PC-3 (cell line): ENCODE results near the gene GRIN2A. TPM values are rescaled to one million over a fixed set of nuclear protein-coding genes. Genes with fewer than 3 reads are reported as not detected.

Source experiments
- ATAC-seq: fragments of 200-7000 bp; cut with Tn5 transposase; 2 replicates; pipeline ENCODE4 v1.9.1; 2020; ENCODE audit warnings: mild to moderate bottlenecking, moderate library complexity
- BruUV-seq: library from RNA; stranded (reverse); fragments of 400-500 nt; replicated peaks from 2 replicates; lab custom pipeline; 2021; lab: Mats Ljungman, UMichigan
- CTCF ChIA-PET: fragments of 300-600 bp; sonication (Branson Sonifier 250); formaldehyde crosslinking; loops from one replicate; lab custom pipeline; 2022; ENCODE audit warnings: antibody characterized with exemption; lab: Charles Lee
- POLR2A ChIA-PET: fragments of 300-600 bp; sonication (Branson Sonifier 250); formaldehyde crosslinking; loops from one replicate; lab custom pipeline; 2022; ENCODE audit warnings: antibody characterized with exemption; ENCODE audit not compliant: unreplicated experiment; lab: Charles Lee
- DNase-seq: peaks from one replicate; pipeline ENCODE4 v3.0.0-alpha.2; 2015
- H2AFZ ChIP-seq: fragments of 300-600 bp; sonication (generic); 2 replicates; pipeline ENCODE4 v1.6.0; 2016; ENCODE audit warnings: antibody characterized with exemption, low read length
- H3F3A ChIP-seq: fragments of 300-600 bp; sonication (generic); one replicate; pipeline ENCODE4 v1.6.0; 2017; ENCODE audit warnings: antibody characterized with exemption, low read length, control low read depth, mild to moderate bottlenecking; ENCODE audit not compliant: unreplicated experiment
- H3K27ac ChIP-seq: fragments of 300-600 bp; sonication (generic); 2 replicates; pipeline ENCODE4 v1.5.1; 2016; ENCODE audit warnings: mild to moderate bottlenecking, low read length
- H3K27me3 ChIP-seq: fragments of 300-600 bp; sonication (generic); 2 replicates; pipeline ENCODE4 v1.6.1; 2016; ENCODE audit warnings: low read length, mixed read lengths
- H3K36me3 ChIP-seq: fragments of 300-600 bp; sonication (generic); 2 replicates; pipeline ENCODE4 v1.6.1; 2016; ENCODE audit warnings: low read depth, mixed run types, low read length, mixed read lengths
- H3K4me1 ChIP-seq: fragments of 300-600 bp; sonication (generic); 2 replicates; pipeline ENCODE4 v1.5.1; 2016; ENCODE audit warnings: low read length; ENCODE audit not compliant: insufficient read depth
- H3K4me2 ChIP-seq: fragments of 300-600 bp; sonication (generic); 2 replicates; pipeline ENCODE4 v1.6.0; 2016; ENCODE audit warnings: low read length
- H3K4me3 ChIP-seq: fragments of 300-600 bp; sonication (generic); 2 replicates; pipeline ENCODE4 v1.5.1; 2016; ENCODE audit warnings: mild to moderate bottlenecking, low read length, mixed read lengths
- H3K79me2 ChIP-seq: fragments of 300-600 bp; sonication (generic); 2 replicates; pipeline ENCODE4 v1.6.1; 2017; ENCODE audit warnings: low read length, mixed read lengths
- H3K9ac ChIP-seq: fragments of 300-600 bp; sonication (generic); 2 replicates; pipeline ENCODE4 v1.6.0; 2016; ENCODE audit warnings: mild to moderate bottlenecking, low read length
- H3K9me2 ChIP-seq: fragments of 300-600 bp; sonication (generic); replicated peaks from 2 replicates; pipeline ENCODE4 v1.6.1; 2016; ENCODE audit warnings: mixed run types, low read length, mixed read lengths
- H3K9me3 ChIP-seq: fragments of 300-600 bp; sonication (generic); 2 replicates; pipeline ENCODE4 v1.6.1; 2016; ENCODE audit warnings: low read length, mixed read lengths
- H4K20me1 ChIP-seq: fragments of 300-600 bp; sonication (generic); 2 replicates; pipeline ENCODE4 v1.6.1; 2016; ENCODE audit warnings: low read length, mixed read lengths
- EZH2 ChIP-seq: fragments of 300-600 bp; sonication (generic); IDR thresholded peaks from one replicate; pipeline ENCODE4 v1.6.1; 2017; ENCODE audit warnings: antibody characterized with exemption, mild to moderate bottlenecking, low read length; ENCODE audit not compliant: unreplicated experiment
- EZH2phosphoT487 ChIP-seq: fragments of 300-600 bp; sonication (generic); IDR thresholded peaks from 2 replicates; pipeline ENCODE4 v1.6.1; 2018; ENCODE audit warnings: mild to moderate bottlenecking, antibody characterized with exemption, low read length, borderline replicate concordance
- intact Hi-C: fragments of 100-400 bp; cut with micrococcal nuclease; formaldehyde crosslinking; loops from 2 replicates; pipeline ENCODE4 v1.9.0; 2023
- total RNA-seq: library from RNA; depleted of rRNA; stranded (reverse); fragments of >200 nt; gene quantifications from 2 replicates; pipeline ENCODE4 v1.2.3, GENCODE V29; 2014
- TF ChIP-seq, protein P1 (sequence below): fragments of 300-600 bp; sonication (generic); conservative IDR thresholded peaks from 2 replicates; pipeline ENCODE4 v1.5.1; 2017; ENCODE audit warnings: antibody characterized with exemption, low read depth, mild to moderate bottlenecking, low read length

The GRIN2A gene
- total RNA-seq, 1 experiment from 2014 or later: 0.04 TPM

GRCh38 chr16:9898555-9898954 is 283.7 kb downstream of the GRIN2A start:
- no peaks in the 10 kb centered on the region for H3K9me2 ChIP-seq
- DNase-seq: no peak
- CTCF ChIA-PET: no interaction called here
- no peak overlapping the region for H3K27ac ChIP-seq
- ATAC-seq: no peak
- H3K4me2 ChIP-seq: no peak overlapping the region
- POLR2A ChIA-PET: no interaction called here
- intact Hi-C loops: no loop called here
- no peak for TF ChIP-seq EZH2
- no peak for TF ChIP-seq EZH2phosphoT487
- TF ChIP-seq, protein P1, sequence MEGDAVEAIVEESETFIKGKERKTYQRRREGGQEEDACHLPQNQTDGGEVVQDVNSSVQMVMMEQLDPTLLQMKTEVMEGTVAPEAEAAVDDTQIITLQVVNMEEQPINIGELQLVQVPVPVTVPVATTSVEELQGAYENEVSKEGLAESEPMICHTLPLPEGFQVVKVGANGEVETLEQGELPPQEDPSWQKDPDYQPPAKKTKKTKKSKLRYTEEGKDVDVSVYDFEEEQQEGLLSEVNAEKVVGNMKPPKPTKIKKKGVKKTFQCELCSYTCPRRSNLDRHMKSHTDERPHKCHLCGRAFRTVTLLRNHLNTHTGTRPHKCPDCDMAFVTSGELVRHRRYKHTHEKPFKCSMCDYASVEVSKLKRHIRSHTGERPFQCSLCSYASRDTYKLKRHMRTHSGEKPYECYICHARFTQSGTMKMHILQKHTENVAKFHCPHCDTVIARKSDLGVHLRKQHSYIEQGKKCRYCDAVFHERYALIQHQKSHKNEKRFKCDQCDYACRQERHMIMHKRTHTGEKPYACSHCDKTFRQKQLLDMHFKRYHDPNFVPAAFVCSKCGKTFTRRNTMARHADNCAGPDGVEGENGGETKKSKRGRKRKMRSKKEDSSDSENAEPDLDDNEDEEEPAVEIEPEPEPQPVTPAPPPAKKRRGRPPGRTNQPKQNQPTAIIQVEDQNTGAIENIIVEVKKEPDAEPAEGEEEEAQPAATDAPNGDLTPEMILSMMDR: no peak
- H3F3A ChIP-seq: no peaks in the 10 kb centered on the region
- no peaks in the 10 kb centered on the region for H3K4me1 ChIP-seq
- BruUV-seq: no TSS peak
- no peaks in the 10 kb centered on the region for H3K79me2 ChIP-seq
- H2AFZ ChIP-seq: no peak overlapping the region
- no peaks in the 10 kb centered on the region for H3K36me3 ChIP-seq
- no peaks in the 10 kb centered on the region for H3K9me3 ChIP-seq
- no peak overlapping the region for H3K4me3 ChIP-seq
- H4K20me1 ChIP-seq: no peaks in the 10 kb centered on the region
- H3K27me3 ChIP-seq: peaks cover 21% of the 10 kb centered on the region
- no peak overlapping the region for H3K9ac ChIP-seq

- Histone ChIP-seq H3K9me2 (no peaks in the 10 kb centered on the region), H3K27ac (no peak overlapping the region), H3K9ac (no peak overlapping the region), H3K36me3 (no peaks in the 10 kb centered on the region), H3K4me3 (no peak overlapping the region), H3F3A (no peaks in the 10 kb centered on the region), H3K79me2 (no peaks in the 10 kb centered on the region), H3K4me2 (no peak overlapping the region), H3K4me1 (no peaks in the 10 kb centered on the region), H3K9me3 (no peaks in the 10 kb centered on the region), H4K20me1 (no peaks in the 10 kb centered on the region), H3K27me3 (peaks cover 21% of the 10 kb centered on the region), H2AFZ (no peak overlapping the region)
- intact Hi-C loops: no loop called here
- POLR2A ChIA-PET: no interaction called here
- CTCF ChIA-PET: no interaction called here
- BruUV-seq: no TSS peak
- TF ChIP-seq EZH2phosphoT487 (no peak), EZH2 (no peak)
- TF ChIP-seq, protein P1: no peak
- DNase-seq (no peak), ATAC-seq (no peak)
These were observed 284.1 kb downstream of the GRIN2A start for GRCh38 chr16:9898124-9898523.

DNA sequence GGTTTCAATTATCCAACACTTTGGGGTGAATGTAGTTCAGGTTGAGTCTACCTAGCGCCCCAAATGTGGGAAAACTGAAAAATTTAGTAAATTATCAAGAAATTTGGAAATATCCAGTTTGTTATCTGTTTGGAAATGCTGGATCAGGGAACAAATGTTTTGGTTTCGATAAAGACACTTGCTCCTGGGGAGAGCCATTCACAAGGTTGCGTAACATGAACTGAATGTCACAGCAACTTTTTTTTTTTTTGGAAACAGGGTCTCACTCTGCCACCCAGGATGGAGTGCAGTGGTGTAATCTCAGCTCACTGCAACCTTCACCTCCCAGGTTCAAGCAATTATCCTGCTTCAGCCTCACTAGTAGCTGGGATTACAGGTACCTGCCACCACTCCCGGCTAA is 286.4 kb downstream of the GRIN2A start:
- no peaks in the 10 kb centered on the region for H3F3A ChIP-seq
- no peak overlapping the region for H3K9ac ChIP-seq
- no peak for TF ChIP-seq EZH2
- TF ChIP-seq, protein P1: no peak
- no peak for TF ChIP-seq EZH2phosphoT487
- H2AFZ ChIP-seq: no peak overlapping the region
- no TSS peak for BruUV-seq
- no peaks in the 10 kb centered on the region for H4K20me1 ChIP-seq
- POLR2A ChIA-PET: no interaction called here
- no peaks in the 10 kb centered on the region for H3K9me3 ChIP-seq
- no peak overlapping the region for H3K4me3 ChIP-seq
- no peaks in the 10 kb centered on the region for H3K36me3 ChIP-seq
- no peaks in the 10 kb centered on the region for H3K4me1 ChIP-seq
- H3K9me2 ChIP-seq: no peaks in the 10 kb centered on the region
- CTCF ChIA-PET: no interaction called here
- intact Hi-C loops: no loop called here
- no peaks in the 10 kb centered on the region for H3K79me2 ChIP-seq
- H3K4me2 ChIP-seq: no peak overlapping the region
- H3K27me3 ChIP-seq: peaks cover 12% of the 10 kb centered on the region; the same call in 1 of the 2 replicates
- no peak overlapping the region for H3K27ac ChIP-seq
- ATAC-seq (no peak), DNase-seq (no peak)
